Measurements from ENCODE around the gene GNB5. TPM values are rescaled to one million over a fixed set of nuclear protein-coding genes. Genes with fewer than 3 reads are reported as not detected.

Gene GNB5
- total RNA-seq, 2 experiments from 2014 or later = 28.5 to 34.2 TPM

DNA sequence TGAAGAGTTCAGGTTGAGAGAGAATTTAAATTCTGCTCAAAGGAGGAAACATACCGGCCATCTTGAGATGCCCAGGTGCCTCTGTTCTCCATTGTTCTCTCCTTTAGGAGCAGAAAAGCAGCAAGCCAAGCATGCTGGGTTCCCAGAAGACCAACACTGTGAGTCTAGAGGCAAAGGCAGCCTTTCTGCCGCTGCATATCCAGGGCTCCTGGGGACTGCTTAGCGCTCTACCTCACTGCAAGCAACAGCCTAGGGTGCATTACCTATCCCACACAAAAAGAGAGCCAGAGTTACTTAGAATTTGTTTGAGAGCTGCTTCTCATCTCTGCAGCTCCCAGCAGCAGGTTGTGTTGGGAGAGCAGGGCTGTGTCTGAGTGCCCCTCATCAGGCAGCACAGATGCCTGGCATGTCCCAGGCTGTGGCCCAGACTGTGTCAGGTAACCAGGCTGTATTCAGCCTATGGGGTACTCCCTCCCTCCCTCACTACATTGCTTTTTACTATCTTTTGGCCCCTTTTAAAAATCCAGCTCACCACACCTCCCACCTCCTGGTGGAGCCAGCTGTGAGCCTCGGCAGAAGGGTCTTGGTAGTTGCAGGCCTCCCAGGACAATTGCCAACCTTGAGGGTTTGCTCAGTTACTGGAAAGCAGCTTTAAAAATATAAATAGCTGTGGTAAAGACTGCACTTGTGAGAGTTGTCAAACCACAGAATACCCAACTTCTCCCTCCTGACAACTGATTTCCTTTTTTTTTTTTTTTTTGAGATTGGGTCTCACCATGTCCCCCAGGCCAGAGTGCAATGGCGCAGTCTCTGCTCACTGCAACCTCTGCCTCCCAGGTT is 108.8 kb downstream of the GNB5 start:
- Mint-ChIP-seq H3K27ac (peak overlapping the region; percentile 83), H3K9me3 (no peaks in the 10 kb centered on the region), H3K4me1 (peaks cover 31% of the 10 kb centered on the region), H3K4me3 (no peak overlapping the region), H3K36me3 (ENCODE audit: low read depth) (no peaks in the 10 kb centered on the region), H3K27me3 (no peaks in the 10 kb centered on the region)
- no peak for DNase-seq
- ChIA-PET POLR2A (no interaction called here), CTCF (interaction anchor here (0.9 to 1.0 kb wide), 2 partner anchors 98 to 144 kb away, joined by 3 read pairs; no protein-coding TSS in a partner anchor)

DNA sequence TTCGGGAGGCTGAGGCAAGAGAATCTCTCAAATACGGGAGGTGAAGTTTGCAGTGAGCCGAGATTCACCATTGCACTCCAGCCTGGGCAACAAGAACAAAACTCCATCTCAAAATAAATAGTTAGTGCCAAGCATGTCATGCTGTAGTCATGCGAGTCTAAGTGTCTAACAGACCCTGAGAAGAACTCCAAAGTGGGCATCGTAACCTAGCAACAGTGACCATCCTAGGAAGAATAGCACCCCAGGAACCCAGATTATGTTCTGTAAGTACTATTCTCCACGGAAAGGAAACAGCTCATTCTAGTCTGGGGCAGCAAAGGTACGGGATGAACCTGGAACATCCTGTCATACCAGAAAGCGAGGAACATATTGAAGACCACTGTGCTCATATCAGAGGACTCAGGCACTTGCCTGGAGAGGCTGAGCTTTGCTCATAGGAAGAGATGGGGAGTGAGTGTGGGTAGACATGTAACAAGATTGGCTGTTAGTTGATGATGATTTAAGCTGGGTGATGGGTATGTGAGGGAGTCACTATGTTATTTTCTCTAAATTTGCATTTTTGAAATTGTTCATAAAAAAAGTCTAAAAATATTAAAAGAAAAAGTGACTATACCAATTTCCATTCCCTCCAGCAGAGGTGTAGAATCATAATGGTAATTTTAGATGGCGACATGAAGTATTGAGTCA is 110.3 kb downstream of the GNB5 start:
- no peaks in the 10 kb centered on the region for H3K36me3 Mint-ChIP-seq (ENCODE audit: low read depth)
- DNase-seq = no peak
- ChIA-PET CTCF (interaction anchor here (0.7 to 3.6 kb wide), 3 partner anchors 11 to 146 kb away, joined by 3 to 18 read pairs (median 4); partner anchors contain the start of gene LEO1), POLR2A (no interaction called here)
- no peaks in the 10 kb centered on the region for H3K27me3 Mint-ChIP-seq
- no peaks in the 10 kb centered on the region for H3K9me3 Mint-ChIP-seq
- H3K27ac Mint-ChIP-seq = no peak overlapping the region
- peaks cover 37% of the 10 kb centered on the region for H3K4me1 Mint-ChIP-seq
- H3K4me3 Mint-ChIP-seq = no peak overlapping the region

DNA sequence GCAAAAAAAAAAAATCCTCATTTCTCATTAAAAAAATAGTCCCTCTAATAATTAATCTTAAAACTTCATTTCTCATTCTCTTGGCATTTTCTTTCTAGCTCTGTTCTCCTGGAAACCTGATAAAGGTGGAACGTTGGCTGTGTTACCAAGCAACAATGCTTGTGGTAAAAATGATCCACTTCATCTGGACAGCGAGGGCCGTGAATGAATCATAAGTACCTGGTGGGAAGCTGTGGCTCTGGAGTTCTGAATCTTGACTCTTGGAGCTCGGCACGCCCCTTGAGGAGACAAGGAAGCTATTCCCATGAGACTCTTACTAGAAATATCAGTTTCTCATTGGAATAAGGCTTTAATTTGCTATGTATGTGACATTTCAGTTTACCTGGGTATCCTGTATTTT is 111.2 kb downstream of the GNB5 start:
- H3K36me3 Mint-ChIP-seq (ENCODE audit: low read depth) = no peaks in the 10 kb centered on the region
- H3K4me3 Mint-ChIP-seq = no peak overlapping the region
- no peaks in the 10 kb centered on the region for H3K27me3 Mint-ChIP-seq
- H3K27ac Mint-ChIP-seq = no peak overlapping the region
- peaks cover 37% of the 10 kb centered on the region for H3K4me1 Mint-ChIP-seq
- ChIA-PET POLR2A (no interaction called here), CTCF (interaction anchor here (1.9 to 3.6 kb wide), 2 partner anchors 10 to 108 kb away, joined by 4 to 18 read pairs; partner anchors contain the start of gene LEO1)
- no peaks in the 10 kb centered on the region for H3K9me3 Mint-ChIP-seq
- no peak for DNase-seq

DNA sequence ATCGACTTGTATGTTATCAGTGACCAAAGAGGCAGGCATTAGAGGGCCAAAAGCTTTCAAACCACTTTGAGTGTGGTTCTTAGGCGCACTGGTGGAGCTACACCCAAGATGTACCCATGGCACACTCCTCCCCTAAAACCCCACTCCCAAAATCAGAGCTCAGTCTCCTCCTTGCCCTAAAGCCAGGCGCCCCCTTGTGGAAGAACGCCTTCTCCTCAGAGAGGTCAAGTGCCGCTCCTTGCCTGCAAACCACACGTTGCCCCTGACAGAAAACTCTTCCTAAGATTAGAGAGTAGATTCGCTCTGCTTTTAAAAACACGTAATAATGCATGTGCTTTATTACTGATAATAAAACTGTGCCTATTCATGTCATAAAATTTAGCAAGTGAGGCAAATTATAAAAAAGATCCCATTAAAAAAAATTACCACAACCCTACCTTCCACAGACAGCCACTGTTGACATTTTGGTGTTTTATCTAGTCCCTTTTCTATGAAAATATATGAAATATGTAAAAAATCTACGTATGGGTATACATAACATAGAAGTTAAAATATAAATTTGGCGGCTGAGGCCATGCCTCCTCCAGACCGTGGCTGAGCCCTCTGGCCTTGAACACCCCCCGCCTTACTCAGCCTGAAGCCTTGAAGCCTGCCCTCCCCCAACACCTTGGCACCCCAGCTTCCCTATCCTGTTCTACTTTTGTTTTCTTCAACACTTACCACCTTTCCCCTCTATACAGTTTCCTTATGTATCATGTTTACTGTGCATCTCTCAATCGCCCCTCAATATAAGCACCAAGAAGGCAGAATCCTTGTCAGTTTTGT is 112.1 kb downstream of the GNB5 start:
- peak; percentile 89 for DNase-seq
- Mint-ChIP-seq H3K36me3 (ENCODE audit: low read depth) (no peaks in the 10 kb centered on the region), H3K27ac (no peak overlapping the region), H3K27me3 (no peaks in the 10 kb centered on the region), H3K4me1 (peaks cover 37% of the 10 kb centered on the region), H3K9me3 (no peaks in the 10 kb centered on the region), H3K4me3 (no peak overlapping the region)
- CTCF ChIA-PET = interaction anchor here (0.6 to 3.6 kb wide), 17 partner anchors 9 to 173 kb away, joined by 3 to 18 read pairs (median 4); partner anchors contain the start of gene LEO1
- POLR2A ChIA-PET = no interaction called here

DNA sequence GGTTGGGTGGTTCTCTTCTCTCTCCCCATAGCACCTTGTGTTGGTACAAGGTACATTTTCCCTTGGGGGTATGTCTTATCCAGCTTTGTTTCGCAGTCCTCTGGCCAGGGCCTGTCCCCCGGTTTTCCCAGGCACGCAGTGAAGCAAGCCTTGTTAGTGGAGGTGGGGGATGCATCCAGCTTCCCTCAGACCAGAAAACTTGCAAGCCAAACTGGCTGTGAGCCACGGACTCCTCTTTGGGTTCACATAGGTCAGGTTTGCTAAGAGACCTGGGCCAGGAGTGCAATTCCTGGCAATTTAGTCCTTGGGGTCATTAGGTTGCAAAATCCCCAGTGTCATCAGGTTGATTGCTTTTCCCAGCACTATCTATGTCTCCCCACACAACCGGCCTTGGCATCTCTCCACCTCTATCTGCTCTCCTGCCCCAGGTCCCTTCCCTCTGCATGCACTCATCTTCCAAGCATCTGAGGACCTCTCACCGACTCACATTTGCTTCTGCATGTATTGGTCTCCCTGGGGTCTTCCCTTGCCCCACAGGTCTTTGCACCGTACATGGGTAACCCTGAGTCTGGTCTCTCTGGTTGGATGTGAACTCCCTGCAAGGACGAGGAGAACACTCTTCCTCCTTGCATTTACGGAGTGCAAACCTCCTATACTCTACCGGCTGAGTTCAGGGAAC is 112.9 kb downstream of the GNB5 start:
- H3K4me3 Mint-ChIP-seq = no peak overlapping the region
- no peaks in the 10 kb centered on the region for H3K9me3 Mint-ChIP-seq
- no peak overlapping the region for H3K27ac Mint-ChIP-seq
- peaks cover 31% of the 10 kb centered on the region for H3K4me1 Mint-ChIP-seq
- ChIA-PET CTCF (interaction anchor here (0.6 to 3.6 kb wide), 19 partner anchors 8 to 172 kb away, joined by 3 to 18 read pairs (median 3); no protein-coding TSS in a partner anchor), POLR2A (no interaction called here)
- H3K36me3 Mint-ChIP-seq (ENCODE audit: low read depth) = no peaks in the 10 kb centered on the region
- DNase-seq = no peak
- H3K27me3 Mint-ChIP-seq = no peaks in the 10 kb centered on the region

DNA sequence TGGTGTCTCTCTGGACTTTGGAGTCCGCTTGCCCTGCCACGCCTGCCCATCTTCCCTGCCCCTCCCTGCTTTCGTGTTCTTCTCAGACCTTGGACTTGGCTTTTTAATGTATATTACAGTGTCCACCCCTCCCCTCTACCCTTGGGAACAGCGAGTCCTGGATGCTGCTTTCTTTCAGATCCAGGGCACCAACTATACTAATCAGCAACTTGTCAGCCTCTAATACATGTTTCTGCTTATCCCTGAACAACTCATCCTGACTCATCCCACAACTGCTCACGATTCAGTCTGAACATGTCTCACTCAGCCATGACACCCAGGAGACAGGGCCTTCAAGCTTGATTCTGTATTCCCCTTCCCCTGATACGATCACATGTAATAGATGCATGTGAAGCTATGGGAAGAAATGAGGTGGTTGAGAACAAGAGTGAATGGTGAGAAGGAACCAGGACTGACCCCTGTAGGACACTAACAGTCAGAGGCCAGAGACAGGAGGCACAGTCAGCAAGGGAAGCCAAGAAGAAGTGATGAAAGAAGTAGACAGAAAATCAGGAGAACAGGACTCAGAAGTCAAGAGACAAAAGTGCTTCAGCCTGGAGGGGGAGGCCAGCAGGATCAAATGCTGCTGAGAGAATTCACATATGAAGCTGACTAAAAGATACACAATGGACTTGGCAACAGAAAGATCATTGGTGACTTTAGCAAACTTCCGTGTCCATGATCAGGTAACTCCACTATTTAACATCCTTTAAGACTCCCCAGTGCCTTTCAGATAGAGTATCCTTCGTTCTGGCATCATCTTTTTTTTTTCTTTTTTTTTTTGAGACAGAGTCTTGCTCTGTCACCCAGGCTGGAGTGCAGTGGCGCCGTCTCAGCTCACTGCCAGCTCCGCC is 114.1 kb downstream of the GNB5 start:
- H3K4me3 Mint-ChIP-seq = no peak overlapping the region
- no peaks in the 10 kb centered on the region for H3K36me3 Mint-ChIP-seq (ENCODE audit: low read depth)
- no peaks in the 10 kb centered on the region for H3K27me3 Mint-ChIP-seq
- POLR2A ChIA-PET = no interaction called here
- no peak for DNase-seq
- H3K9me3 Mint-ChIP-seq = no peaks in the 10 kb centered on the region
- H3K27ac Mint-ChIP-seq = no peak overlapping the region
- peaks cover 19% of the 10 kb centered on the region for H3K4me1 Mint-ChIP-seq
- CTCF ChIA-PET = interaction anchor here (0.6 to 2.7 kb wide), 7 partner anchors 7 to 97 kb away, joined by 3 to 13 read pairs (median 4); no protein-coding TSS in a partner anchor

DNA sequence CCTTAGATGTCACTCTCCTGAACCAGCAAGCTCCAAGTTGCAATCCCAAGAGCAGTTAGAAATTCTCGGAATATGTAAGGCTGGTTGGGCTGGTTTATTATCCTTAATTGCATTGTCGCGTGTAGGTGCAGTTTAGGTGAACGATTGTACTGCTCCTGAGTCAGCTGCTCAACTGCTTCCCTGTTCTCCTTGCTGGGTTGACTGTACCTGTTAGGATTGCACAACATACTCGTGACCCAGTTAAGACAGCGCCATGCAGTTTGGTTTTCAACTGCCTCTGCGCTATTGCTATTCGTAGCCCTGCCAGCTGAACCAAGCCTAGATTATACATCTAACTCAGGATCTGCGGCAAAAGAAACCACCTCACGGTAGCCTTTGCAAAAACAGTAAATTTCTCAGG is 119.6 kb downstream of the GNB5 start:
- no peak overlapping the region for H3K27ac Mint-ChIP-seq
- no peak overlapping the region for H3K4me3 Mint-ChIP-seq
- ChIA-PET CTCF (interaction anchor here (0.6 to 3.2 kb wide), 5 partner anchors 8 to 100 kb away, joined by 3 to 18 read pairs (median 3); no protein-coding TSS in a partner anchor), POLR2A (no interaction called here)
- H3K4me1 Mint-ChIP-seq = peaks cover 14% of the 10 kb centered on the region
- no peaks in the 10 kb centered on the region for H3K9me3 Mint-ChIP-seq
- no peaks in the 10 kb centered on the region for H3K27me3 Mint-ChIP-seq
- DNase-seq = no peak
- H3K36me3 Mint-ChIP-seq (ENCODE audit: low read depth) = peaks cover 4% of the 10 kb centered on the region

DNA sequence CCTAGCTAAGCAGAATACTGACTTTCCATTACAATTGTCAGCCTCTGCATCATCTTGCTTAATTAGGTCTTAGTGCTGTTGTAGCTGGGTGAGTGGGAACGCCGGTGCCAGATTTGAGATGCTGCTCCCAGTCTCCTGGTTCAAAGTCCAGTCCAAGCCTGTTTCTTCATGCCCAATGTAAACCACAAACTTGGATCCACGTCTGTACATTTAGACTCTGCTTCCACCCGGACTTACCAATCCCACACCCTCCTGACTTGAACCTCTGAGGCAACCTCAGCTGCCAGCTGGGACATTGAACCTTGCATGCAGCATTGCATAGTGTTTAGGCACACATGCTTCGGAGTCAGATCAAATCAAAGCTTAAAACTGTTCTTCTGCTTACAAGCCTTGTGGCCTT is 121.6 kb downstream of the GNB5 start:
- no peaks in the 10 kb centered on the region for H3K9me3 Mint-ChIP-seq
- DNase-seq = no peak
- H3K27ac Mint-ChIP-seq = no peak overlapping the region
- H3K27me3 Mint-ChIP-seq = no peaks in the 10 kb centered on the region
- H3K4me1 Mint-ChIP-seq = peaks cover 17% of the 10 kb centered on the region
- CTCF ChIA-PET = interaction anchor here (0.7 to 3.2 kb wide), 3 partner anchors 8 to 24 kb away, joined by 3 to 18 read pairs (median 3); no protein-coding TSS in a partner anchor
- peaks cover 12% of the 10 kb centered on the region for H3K36me3 Mint-ChIP-seq (ENCODE audit: low read depth)
- H3K4me3 Mint-ChIP-seq = no peak overlapping the region
- POLR2A ChIA-PET = no interaction called here

DNA sequence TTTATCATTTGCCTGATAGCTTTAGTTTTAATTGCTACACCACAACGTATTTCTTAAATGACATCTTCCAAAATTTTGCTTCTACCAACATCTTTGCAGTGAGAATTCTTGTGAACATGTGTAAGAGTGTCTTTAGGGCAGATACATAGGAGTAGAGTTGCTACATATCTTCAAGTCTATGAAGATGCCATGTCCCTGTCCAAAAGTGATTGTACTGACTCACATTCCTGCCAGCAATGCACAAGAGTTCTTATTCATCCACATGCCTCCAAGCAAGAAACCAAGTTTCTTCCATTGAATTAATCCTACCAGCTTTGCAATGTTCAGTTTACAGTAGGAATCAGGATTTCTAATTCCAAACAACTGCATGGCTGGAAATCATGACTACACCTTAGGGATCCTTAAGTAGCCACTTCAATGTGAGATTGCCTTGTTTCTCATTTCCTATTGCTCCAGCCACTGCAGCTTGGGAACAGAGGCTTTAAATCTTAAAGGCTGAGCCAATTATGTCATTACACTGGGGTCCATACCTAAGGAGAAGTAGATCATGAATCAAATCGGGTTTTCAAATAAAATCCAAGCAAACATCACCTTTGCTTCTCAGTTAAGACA is 123.1 kb downstream of the GNB5 start:
- Mint-ChIP-seq H3K4me3 (no peak overlapping the region), H3K27me3 (no peaks in the 10 kb centered on the region), H3K4me1 (peaks cover 17% of the 10 kb centered on the region), H3K36me3 (ENCODE audit: low read depth) (peaks cover 20% of the 10 kb centered on the region), H3K9me3 (no peaks in the 10 kb centered on the region), H3K27ac (no peak overlapping the region)
- POLR2A ChIA-PET = no interaction called here
- no peak for DNase-seq
- CTCF ChIA-PET = interaction anchor here (1.6 to 2.2 kb wide), 2 partner anchors 10 to 87 kb away, joined by 4 to 13 read pairs; no protein-coding TSS in a partner anchor

DNA sequence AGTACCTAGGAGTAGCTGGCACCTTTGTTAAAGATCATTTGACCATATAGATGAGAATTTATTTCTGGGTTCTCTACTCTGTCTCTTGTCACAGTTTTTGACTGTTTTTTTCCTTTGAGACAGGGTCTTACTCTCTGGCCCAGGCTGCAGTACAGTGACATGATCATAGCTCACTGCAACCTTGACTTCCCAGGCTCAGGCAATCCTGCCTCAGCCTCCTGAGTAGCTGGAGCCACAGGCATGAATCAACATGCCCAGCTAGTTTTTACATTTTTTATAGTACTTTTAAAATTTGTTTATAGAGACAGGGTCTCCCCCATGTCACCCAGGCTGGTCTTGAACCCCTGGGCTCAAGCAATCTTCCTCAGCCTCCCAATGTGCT is 123.7 kb downstream of the GNB5 start:
- Mint-ChIP-seq H3K4me3 (no peak overlapping the region), H3K4me1 (peaks cover 17% of the 10 kb centered on the region), H3K36me3 (ENCODE audit: low read depth) (peaks cover 21% of the 10 kb centered on the region), H3K9me3 (no peaks in the 10 kb centered on the region), H3K27ac (no peak overlapping the region), H3K27me3 (no peaks in the 10 kb centered on the region)
- no peak for DNase-seq
- CTCF ChIA-PET = interaction anchor here (1.1 to 2.2 kb wide), 4 partner anchors 11 to 87 kb away, joined by 3 to 13 read pairs (median 4); no protein-coding TSS in a partner anchor
- POLR2A ChIA-PET = no interaction called here

Data from activated CD4-positive, alpha-beta T cell treated with anti-CD3 and anti-CD28 coated beads, Interleukin-2, amount 10 ng/mL, durations not matched to agents 7 days and 5 days (primary cell).